GM18870 (cell line): ENCODE measurements around the gene XPNPEP1.
"Not testable (repeated sequence)": the region's sequence is repeated elsewhere in the genome, so short reads cannot be mapped to it uniquely, and the experiment has no call there.

Source experiments
- ATAC-seq: cut with Tn5 transposase; IDR thresholded peaks from one replicate; pipeline ENCODE4 v1.9.1; 2021; ENCODE audit warnings: moderate library complexity; ENCODE audit not compliant: unreplicated experiment

XPNPEP1 gene

GRCh38 chr10:109924967-109925620 is 1.8 kb upstream of the XPNPEP1 start:
- no peak for ATAC-seq

- no peak for ATAC-seq
Observed at GRCh38 chr10:109924087-109924486, 776 bp upstream of the XPNPEP1 start.

GRCh38 chr10:109922358-109922975 is 844 bp downstream of the XPNPEP1 start:
- no peak for ATAC-seq

DNA sequence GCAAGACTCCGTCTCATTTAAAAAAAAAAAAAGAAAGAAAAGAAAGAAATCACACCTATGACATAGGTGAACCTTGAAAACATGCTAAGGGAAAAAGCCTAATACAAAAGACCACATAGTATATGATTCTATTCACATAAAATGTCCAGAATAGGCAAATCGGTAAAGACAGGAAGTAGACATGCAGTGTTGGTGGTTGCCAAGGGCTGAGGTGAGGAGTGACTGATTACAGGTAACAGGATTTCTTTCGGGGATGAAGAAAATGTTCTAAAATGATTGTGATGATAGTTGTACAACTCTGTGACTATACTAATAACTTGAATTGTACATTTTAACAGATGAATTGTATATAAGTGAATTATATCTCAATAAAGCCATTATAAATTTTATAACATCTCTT is 3.3 kb downstream of the XPNPEP1 start:
- ATAC-seq: no peak

- ATAC-seq: no peak
Observed at GRCh38 chr10:109919220-109919619, 4.1 kb downstream of the XPNPEP1 start.

DNA sequence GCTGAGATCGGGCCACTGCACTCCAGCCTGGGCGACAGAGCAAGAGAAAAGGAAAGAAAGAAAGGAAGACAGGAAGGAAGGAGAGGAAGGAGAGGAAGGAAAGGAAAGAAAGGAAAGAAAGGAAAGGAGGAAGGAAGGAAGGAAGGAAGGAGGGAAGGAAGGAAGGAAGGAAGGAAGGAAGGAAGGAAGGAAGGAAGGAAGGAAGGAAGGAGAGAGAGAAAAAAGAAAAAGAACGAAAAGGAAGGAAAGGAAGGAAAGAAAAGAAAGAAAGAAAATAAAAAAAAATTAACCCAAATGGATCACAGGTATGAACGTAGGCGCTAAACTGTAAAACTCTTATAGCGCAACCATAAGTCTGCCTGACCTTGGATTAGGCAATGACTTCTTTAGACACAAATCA is 4.6 kb downstream of the XPNPEP1 start:
- ATAC-seq: not testable (repeated sequence)

- ATAC-seq: no peak
Observed at GRCh38 chr10:109915566-109915965, 7.7 kb downstream of the XPNPEP1 start.

GRCh38 chr10:109914966-109915365 is 8.3 kb downstream of the XPNPEP1 start:
- peak; percentile 29 for ATAC-seq

DNA sequence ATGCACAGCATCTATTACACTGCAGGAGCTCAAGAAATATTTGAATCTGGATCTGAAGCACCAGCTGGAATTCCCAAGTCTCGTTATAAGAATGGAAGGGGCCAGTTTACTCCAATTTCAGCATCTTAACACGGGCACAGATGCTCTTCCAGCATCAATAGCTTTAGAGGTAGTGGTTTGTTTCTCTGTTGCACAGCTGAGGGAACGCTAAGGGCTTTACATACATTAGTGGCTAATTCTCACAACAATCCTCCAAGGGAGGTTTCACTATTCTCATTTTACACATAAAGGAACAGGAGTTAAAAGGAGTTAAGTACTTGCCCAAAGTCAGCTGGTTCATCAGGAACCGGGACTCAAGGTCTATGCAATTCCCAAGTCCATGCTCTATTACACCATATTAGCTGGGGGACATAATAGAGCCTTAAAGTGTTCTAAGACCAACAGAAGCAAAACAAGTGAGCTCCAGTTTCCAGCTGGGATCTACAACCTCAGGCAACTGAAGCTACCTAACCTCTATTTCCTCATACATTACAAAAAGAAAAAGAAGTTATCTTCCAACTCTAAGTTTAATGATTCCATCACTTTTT is 9.9 kb downstream of the XPNPEP1 start:
- no peak for ATAC-seq

GRCh38 chr10:109912335-109913281 is 10.7 kb downstream of the XPNPEP1 start:
- ATAC-seq: peak; percentile 91

DNA sequence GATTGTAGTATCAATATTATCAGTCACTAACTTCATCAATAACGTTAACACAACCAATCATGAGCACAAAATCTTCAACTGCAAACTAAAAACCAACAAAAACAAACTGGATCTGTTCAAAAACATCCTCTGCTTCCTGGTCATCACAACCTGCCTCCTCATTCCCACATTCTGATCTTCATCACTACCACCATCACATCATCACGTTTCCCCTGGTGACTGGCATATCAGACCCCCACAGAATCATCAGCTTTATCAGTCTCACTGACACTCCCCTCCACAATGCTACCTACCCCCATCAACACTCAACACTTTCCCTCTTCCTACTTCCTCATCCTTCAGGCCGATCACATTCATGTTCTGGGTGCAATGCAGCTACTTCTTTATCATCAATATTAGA is 11.4 kb downstream of the XPNPEP1 start:
- ATAC-seq: no peak

DNA sequence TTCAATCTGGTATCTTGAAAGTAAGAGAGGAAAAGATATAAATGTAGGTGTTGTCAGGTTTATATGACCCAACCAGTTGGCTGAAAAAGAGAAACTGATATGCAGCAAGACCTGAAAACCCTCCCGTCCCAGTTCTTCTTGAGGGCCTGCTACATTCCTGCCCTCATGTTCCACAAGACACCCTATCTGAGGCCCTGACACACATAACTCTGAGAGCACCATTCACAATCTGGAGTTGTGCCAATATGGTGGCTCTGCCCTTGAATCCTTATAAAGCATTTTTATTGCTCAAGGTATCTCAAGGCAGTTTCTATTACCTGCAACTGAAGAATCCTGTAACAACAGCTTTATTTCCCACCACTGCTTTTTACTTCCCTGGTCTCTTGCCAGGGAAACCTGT is 17.0 kb downstream of the XPNPEP1 start:
- no peak for ATAC-seq

DNA sequence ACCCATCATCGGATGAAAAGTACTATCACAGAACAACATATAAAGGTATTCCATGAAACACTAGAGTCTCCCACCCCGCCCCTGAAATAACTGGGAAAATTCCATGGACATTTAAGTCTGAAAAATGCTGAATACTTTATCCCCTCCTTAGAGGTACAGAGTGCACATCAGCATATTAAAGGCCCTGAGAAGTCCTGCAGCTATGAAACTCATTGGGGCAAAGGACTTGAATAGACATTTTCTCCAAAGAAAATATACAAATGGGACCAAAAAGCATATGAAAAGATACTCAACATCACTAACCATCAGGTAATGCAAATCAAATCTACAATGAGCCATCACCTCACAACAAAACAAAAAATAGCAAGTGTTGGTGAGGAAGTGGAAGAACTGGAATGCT is 18.9 kb downstream of the XPNPEP1 start:
- no peak for ATAC-seq

- ATAC-seq: no peak
Observed at GRCh38 chr10:109902992-109903947, 20.0 kb downstream of the XPNPEP1 start.

GRCh38 chr10:109899356-109900331 is 23.7 kb downstream of the XPNPEP1 start:
- ATAC-seq: no peak

GRCh38 chr10:109898666-109899355 is 24.5 kb downstream of the XPNPEP1 start:
- ATAC-seq: no peak

DNA sequence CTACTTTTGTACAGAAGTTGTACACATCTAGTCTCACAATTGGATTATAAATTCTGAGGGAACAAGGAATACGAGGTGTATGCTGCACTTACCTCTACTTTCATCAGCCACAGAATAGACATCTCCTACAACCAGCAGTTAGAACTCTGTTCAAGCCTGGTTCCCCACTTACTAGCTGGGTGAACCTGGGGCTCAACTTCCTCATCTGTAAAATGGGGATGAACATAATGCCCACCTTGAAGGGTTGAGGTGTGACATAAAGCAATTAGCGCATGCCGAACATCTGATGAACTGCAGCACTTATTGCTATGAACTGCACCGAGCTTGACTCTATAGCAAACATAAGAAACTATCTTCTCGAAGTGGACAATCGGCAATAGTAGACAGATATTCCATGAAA is 25.3 kb downstream of the XPNPEP1 start:
- no peak for ATAC-seq

GRCh38 chr10:109895848-109896247 is 27.5 kb downstream of the XPNPEP1 start:
- no peak for ATAC-seq
